Measurements from ENCODE around the gene ANKRD12.

The ANKRD12 gene

DNA sequence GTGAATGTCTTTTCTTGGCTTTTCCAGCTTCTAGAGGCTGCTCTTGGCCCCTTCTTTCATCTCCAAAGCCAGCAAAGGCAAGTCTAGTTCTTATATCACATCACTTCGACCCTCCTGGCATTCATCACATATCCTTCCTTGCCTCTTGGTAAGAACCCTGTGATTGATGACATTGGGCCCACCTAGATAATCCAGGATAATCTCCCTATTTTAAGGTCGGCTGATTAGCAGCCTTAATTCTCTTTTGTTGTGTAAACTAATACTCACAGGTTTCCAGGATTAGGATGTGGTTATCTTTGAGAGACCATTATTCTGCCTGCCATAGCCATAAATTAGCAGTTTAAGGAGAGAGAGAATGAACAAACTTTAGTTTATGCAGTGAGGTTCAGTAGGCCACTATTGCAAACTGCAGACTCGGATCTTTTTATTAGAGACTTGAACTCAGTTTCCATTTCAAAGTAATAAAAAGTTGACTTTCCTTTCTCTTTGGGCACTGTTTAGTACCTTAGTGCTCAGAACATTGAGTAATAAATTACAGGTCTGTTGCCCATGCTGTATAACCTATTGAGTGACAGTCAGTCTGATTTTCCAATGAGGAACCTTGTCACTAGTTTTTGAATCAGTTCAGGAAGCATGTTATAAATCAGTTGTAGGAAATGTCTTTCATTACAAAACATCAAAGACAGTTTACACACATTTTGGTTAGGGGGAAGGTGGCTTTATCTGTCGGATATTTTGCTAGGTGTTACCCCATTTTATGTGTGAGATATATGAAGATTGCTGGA lies 29.6 kb upstream of the ANKRD12 start:
- no peak for DNase-seq

DNA sequence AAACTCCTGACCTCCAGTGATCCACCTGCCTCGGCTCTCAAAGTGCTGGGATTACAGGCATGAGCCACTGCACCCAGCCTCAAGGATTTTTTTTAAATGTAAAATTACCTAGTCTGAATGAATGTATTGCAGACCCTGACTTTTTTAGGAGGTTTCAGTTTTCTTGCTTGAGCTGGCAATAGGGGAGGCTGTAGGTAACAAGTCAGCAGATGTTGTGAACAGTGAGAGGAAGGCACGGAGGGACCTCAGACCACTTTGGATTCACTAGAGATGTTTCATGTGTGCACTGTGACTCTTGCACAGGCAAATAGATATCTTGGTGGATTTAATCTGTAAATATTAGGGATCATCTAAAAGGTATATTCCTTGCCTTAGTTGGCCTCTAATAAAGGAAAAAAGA lies 27.7 kb upstream of the ANKRD12 start:
- DNase-seq: no peak

DNA sequence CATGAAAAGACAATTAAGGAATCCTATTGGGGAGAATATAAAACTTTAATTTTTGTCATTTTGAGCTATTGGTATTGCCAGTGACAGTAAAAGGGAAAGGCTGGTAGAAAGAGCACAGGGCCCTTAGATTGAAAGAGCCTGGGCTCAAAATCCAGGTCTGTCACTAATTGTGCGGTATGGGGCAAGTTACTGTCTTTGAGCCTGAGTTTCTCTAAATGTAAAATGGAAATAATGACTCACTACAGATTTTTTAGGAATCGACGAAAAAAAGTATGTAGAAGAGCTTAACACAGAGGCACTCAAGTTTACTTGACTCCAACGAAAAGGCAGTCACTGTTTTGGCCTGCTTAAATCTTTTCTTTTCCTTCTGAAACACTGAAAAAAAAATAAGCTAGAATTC lies 27.1 kb upstream of the ANKRD12 start:
- no peak for DNase-seq

DNA sequence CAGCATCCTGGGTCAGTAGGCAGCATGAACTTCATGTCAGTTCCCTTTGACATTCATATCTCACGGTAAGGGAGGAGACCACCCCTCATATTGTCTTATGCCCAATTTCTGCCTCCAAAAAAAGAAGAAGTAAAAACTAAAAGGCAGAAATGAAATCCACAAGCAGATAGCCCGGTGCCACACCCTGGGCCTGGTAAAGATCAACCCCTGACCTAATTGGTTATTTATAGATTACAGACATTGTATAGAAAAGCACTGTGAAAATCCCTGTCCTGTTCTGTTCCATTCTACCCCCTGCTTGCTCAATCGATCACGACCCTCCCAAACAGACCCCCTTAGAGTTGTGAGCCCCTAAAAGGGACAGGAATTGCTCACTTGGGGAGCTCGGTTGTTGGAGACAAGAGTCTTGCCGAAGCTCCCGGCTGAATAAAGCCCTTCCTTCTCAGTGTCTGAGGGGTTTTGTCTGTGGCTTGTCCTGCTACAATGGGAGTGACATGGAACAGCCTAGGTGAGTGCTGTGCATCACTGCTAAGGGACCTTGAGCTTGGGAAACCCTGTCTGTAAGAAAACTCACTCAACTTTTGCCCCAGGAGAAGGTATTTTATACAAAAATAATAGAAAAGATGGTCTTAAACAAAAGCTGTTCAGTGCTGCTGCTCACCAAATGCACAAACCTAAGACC lies 23.0 kb upstream of the ANKRD12 start:
- no peak for DNase-seq

DNA sequence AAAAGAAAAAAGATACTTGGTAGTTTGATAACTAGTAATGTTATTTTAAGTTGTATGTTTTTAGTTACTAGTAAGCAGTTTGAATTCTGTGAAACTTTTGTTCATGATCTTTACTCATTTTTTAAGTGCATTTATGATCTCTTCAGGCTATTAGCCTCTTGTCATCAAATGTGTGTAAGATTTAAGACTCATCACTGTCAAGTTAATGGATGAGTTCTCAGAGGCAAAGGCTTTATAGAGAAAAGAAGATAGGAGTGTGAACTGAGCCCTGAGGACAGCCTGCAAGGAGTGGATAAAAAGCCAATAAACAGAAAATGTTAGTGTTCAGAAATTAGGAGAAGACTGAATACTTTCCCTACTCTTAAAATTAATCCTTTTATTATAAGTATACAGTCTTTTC lies 20.6 kb upstream of the ANKRD12 start:
- DNase-seq: no peak

DNA sequence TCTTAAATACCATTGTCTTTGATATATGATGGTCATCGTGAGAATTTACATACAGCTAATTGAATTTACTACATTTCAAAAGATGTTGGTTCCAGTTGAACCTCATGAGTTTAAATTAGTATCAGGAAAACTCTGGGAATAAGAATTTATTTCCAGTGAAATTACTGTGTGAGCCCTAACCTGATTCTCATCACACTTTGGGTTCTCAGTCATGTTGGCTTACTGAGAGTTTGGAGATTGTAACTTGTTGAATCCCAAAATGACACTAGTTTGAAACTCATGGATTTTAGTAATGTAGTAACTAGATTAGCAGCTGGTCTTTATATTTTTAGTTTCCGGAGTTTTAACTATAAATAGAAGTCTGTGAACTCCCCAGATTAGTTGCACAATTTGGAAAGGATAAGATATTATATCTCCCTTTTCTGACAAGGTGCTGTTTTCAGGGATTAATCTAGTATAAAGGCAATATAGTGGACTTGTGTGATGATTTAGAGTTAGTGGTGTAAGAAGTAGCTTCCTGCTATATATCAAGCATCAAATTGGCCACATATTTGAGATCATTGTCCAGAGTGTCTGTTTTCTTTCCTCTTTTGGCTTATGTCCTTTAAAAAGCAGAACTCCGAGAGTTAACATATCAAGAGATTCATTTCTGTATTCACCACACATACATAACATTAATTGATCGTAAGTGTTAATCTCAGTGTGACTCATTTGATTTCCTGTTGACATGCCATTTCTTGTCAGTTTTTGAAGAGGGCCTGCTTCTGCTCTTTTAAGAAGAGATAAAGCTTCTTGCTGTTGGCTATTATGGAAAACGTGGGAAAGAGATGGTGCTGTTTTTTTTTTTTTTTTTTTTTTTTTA lies 18.4 kb upstream of the ANKRD12 start:
- no peak for DNase-seq

DNA sequence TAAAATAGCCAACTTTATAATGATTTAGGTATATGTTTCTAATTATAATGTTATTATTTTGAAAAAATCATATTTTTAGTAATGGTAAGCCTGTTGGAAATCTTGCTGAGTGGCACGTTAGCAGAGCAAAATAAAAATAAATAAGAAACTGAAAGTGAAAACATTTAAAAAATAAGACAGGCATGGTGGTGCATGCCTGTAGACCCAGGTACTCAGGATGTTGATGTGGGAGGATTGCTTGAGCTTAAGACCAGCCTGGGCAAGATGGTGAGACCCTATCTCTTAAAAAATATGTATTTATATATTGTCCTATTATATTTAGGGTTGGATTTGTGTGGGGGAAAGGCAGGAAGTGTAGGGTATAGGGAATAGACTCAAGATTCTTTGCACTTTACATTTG lies 15.8 kb upstream of the ANKRD12 start:
- no peak for DNase-seq

DNA sequence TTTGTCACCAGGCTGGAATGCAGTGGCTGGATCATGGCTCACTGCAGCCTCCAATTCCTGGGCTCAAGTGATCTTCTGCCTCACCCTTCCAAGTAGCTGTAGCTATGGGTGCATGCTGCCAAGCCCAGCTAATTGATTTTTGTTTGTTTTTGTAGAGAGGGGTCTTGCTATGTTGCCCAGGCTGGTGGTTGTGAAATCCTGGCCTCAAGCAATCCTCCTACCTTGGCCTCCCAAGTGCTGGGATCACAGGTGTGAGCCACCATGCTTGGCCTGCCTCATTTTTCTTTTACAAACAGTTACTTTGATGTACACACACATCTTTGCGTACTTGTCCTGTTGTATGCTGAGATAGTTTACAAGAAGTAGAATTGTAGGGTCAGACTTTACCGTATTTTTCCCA lies 13.1 kb upstream of the ANKRD12 start:
- no peak for DNase-seq

DNA sequence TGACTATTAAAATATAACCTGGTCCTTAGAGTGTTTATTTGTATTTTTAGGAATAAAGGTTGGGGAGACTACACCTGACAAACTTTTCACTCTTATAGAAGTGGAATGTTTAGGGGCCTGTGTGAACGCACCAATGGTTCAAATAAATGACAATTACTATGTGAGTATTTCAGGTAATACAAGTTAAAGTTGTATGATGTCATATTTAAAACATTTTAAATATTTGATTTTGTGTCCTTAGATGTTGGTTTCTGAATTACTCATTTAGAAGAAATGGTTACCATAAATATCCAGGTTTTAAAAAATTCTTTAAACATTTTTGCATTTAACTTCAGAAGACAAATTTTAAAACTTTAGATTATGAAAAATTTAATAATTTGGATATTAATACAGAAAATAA lies 11.8 kb upstream of the ANKRD12 start:
- DNase-seq: no peak

DNA sequence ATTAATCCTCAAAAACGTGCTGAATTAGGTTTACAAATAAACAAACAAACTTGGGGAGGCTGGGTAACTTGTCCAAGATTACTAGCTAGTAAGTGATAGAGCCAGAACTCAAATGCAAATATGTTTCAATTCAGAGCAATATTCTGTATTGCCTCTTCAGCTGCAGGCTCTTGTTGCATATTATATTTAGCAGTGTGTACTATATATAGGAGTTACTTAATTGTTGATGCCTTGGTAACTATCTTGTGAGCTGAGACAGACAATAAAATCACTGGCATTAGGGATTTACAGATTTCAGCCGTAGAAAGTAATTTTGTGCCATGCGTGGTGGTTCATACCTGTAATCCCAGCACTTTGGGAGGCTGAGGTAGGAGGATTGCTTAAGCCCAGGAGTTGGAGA lies 10.2 kb upstream of the ANKRD12 start:
- no peak for DNase-seq

DNA sequence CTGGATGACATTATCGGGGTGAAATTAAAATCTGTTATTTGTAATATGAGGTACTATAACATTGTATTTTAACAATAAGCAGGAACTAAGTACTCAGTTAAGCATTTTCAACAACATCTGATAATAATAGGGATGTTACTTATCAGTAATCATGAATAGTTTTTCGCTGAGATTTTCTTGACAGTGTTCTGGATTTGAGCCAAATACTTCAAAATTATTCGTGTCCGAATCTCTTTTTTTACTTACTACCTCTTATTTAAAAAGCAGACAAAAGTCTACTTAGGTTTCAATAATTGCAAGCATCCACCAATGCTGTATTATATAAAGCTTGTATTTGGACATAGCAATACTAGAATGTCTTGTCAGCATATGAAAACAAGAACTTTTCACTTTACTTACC lies 6.4 kb upstream of the ANKRD12 start:
- no peak for DNase-seq

DNA sequence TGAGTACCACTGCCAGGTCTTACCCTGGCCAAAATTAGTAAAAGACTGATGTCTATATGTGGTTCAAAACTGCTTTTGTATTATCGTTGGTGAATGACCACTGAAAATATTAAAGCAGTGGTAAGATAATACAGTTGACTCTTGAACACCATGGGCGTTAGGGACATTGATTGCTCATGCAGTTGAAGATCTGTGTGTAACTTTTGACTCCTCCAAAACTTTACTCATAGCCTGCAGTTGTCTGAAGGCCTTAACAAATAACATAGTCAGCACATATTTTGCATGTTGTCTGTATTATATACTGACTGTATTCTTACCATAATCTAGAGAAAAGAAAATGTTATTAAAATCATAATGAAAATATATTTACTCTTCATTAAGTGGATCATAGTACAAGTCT lies 5.8 kb upstream of the ANKRD12 start:
- DNase-seq: no peak

DNA sequence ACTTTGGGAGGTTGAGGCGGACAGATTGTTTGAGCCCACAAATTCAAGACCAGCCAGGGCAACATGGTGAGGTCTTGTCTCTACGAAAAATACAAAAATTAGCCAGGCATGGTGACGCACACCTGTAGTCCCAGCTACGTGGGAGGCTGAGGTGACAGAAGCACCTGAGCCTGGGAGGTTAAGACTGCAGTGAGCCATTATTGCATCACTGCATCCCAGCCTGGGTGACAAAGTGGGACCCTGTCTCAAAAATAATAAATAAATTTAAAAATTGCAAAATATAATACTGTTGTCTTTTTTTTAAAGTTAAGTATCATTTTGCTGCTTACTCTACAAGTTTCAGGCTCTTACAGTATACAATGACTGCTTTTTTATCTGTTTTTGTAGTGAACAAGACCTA lies 4.0 kb upstream of the ANKRD12 start:
- no peak for DNase-seq

DNA sequence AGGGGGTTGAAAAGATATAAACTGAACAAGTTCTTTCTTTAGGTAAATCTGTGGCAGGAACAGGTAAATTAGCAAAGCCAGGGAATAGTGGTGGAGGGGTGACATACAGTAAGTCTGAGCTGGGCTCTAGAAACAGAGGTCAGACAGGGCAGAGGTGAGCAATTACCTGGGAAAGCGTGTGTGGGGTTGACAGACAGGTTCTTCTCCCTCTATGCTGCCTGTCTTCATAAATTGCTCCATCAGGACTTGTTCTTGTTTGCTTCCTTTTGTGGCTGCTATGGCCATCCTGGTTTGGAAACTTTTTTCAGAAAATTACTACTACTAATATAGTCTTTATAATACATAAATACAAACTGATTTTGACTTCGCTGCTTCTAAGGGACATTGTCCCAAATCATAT lies 3.4 kb upstream of the ANKRD12 start:
- no peak for DNase-seq

DNA sequence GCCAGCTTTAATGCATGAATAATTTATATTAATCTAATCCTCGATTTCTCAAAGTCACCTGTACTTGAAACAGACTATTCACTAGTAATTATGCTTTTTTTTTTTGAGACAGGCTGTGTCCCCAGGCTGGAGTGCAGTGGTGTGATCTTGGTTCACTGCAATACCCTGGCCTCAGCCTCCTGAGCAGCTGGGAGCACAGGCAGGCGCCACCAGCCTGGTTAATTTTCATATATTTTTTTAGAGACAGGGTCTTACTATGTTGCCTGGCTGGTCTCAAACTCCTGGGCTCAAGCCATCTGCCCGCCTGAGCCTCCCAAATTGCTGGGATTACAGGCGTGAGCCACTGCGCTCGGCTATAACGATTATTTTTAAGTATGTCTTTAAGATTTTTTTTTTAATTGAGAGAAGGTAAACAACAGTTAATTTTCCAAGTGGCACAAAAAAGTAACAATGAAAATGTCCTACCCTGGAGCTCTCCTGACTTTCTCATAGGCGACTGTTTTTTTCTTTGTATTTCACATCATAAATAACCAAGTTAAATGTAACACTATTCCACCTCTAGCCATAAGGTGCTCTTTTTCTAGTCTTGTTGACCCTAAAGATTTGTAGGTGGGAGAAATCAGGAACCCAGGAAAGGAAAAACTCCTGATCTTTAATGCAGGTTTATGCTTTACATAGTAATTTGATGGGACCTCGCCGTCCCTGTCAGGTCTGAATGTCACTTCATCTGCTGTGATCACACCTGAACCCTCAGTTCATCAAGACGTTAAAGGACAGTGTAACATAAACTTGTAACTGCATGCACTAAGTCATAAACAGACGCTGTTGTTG lies 1.3 kb upstream of the ANKRD12 start:
- DNase-seq: no peak

DNA sequence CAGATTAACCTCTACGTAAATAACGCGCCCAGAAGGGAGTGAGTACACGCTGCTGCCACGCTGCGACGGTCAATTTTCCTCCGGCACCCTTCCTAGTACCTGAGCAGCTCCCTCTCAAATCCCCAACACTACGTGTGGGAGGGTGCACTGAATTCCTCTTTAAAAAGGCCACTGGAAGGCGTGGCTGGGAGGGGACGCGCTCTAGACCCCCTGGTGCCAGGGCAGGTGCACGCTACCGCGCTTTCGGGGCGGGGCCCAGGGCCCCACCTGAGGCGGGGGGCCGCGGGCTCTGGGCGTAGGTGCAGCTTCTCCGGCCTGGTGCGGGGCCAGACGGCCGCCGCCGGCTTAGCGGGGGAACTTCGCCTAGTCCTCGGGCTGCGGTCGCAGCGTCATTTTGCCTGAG lies 668 bp upstream of the ANKRD12 start:
- DNase-seq: peak; percentile 26

DNA sequence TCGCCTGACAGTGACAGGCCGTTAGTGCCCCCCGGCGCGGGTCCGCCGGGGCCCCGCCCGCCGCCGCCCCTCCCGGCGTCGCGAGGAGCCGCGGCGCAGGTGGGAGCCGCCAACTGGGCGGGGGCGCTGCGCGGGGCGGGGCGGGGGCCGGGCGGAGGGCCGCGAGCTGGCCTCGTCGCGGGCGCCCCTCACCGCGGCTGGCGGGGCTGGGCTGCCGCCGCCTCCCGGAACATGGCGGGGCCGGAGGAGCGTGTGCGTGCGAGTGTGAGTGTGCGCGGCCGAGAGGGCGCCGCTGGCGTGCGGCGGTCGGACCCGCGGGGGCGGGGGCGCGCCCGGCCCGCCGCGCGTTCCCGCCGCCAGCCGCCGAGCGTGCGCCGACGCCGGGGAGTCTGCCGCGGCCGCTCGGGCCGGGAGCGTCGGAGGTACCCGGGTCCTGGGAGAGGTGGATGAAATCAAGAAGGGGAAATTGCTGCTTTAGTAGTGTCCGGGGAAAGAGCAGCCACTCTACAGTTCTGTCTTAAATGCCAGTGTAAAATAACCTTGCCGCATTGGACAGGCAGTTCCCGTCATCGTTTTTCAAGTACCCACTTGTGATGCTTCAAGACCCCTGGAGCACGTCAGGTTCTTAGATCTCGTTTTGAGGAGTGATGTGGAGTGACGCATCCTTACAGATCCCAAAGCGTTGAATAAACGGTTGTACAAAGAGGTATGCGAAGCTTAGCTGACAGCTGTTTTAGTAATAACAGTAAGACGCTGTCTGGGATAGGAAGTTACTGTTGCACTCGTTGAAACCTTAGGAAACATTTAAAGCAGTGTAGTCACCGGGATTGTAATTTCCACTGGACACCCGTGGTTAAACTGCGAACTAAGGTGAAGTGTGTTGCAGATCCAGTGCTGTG lies 836 bp downstream of the ANKRD12 start:
- no peak for DNase-seq

DNA sequence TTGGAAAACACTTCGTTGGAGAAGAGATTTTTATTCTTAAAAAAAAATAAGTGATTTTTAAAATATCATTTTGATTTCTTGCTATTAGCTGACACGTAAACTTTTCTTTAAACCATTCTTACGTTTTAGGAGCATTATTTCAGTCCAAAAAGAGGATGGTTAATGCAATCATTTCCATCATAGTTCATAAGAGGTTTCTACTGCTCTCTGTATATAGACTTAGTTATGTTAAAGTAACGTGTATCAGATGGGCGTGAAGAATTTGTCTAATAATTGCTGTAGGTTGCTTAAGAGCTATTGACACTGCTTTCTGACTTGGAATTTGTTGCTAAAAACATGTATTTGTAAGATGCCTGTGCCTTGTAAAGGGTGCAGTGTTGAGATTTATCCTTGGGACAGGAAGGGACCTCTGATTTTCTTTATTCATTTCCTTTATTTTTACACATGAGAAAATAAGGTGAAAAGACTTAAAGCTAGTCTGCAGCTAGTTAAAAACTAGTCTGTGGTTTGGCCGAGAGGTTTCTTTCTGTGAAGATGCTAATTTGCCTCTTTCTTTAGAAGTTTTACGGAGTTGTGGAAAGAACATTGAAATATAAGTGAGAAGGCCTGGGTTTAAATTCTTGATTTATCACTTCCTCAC lies 2.9 kb downstream of the ANKRD12 start:
- no peak for DNase-seq

DNA sequence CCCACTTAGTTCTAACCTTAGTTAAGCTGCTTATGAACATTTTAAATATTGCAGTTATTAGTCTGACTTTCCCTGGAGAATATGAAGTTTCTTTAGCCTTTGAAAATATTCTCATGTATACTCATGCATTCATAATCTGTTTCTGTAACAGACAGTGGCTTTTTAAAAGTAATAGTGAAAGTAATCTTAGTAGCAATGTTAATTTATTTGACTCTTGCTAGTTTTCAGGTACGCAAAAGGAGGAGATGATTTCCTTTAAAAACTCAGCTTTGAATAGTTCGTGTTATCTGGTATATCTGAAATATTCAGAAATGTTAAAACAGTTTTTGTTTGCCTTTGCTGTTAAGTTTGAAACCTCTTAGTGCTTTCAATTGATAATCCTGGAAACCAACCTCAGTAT lies 3.8 kb downstream of the ANKRD12 start:
- DNase-seq: no peak

DNA sequence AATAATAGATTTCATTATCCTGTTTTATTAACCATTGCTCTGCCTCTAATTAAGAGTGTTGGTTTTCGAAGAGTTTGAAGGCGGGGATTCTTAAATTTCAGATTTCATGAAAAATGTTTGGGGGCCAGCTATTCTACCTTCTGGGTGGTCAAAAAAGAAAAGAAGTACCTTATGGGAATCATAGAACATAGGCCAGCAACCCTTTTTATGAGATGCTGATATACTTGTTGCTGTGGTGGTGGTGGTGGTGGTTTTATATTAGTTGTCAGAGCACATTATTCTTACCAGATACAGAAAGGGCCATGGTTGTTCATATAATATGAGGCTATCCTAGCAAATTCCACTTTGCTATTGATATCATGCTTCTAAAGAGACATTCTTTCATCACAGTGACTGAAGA lies 4.4 kb downstream of the ANKRD12 start:
- no peak for DNase-seq

DNA sequence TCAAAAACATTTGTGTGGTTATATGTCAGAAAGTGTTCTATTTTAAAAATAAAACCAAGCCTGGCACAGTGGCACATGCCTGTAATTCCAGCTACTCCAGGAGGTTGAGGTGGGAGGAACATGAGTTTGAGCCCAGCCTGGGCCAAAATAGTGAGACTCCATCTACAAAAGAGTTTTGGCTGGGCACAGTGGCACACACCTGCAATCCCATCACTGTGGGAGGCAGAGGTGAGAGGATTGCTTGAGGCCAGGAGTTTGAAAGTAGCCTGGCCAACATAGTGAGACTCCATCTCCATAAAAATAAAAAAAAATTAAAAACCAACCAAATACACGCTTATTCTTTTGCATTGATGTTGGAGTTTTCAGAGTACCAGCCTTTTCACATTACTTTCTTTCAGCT lies 9.6 kb downstream of the ANKRD12 start:
- DNase-seq: no peak
